Measurements from ENCODE around the gene PEA15. TPM values are rescaled to one million over a fixed set of nuclear protein-coding genes. Genes with fewer than 3 reads are reported as not detected.

The PEA15 gene
- total RNA-seq, 1 donor from 2014 or later: 57.8 TPM

DNA sequence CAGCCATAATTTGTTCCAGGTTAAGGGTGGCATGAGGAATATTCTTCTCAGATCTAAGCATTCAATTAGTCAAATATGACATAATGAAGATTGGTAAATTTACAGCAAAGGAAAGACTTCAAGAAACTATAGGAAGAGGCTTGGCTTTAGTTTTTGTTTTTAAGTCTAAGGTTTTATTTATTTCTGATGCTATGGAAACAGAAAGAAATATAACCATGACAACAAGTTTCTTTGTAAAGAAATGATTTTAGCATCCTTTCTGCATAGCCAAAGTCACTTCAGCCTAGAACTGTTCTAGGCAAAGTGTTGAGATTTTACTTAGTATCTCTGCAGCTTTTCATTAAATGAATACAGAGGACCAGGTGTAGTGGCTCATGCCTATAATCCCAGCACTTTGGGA is 27.7 kb downstream of the PEA15 start:
- no peak overlapping the region for H3K4me3 ChIP-seq (ENCODE audit: low read depth, low read length)
- DNase-seq (ENCODE audit: low read depth): no peak
- TF ChIP-seq, protein P1, sequence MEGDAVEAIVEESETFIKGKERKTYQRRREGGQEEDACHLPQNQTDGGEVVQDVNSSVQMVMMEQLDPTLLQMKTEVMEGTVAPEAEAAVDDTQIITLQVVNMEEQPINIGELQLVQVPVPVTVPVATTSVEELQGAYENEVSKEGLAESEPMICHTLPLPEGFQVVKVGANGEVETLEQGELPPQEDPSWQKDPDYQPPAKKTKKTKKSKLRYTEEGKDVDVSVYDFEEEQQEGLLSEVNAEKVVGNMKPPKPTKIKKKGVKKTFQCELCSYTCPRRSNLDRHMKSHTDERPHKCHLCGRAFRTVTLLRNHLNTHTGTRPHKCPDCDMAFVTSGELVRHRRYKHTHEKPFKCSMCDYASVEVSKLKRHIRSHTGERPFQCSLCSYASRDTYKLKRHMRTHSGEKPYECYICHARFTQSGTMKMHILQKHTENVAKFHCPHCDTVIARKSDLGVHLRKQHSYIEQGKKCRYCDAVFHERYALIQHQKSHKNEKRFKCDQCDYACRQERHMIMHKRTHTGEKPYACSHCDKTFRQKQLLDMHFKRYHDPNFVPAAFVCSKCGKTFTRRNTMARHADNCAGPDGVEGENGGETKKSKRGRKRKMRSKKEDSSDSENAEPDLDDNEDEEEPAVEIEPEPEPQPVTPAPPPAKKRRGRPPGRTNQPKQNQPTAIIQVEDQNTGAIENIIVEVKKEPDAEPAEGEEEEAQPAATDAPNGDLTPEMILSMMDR (conservative IDR thresholded peaks at IDR 0.05; ENCODE audit: low read depth, low read length): no peak

DNA sequence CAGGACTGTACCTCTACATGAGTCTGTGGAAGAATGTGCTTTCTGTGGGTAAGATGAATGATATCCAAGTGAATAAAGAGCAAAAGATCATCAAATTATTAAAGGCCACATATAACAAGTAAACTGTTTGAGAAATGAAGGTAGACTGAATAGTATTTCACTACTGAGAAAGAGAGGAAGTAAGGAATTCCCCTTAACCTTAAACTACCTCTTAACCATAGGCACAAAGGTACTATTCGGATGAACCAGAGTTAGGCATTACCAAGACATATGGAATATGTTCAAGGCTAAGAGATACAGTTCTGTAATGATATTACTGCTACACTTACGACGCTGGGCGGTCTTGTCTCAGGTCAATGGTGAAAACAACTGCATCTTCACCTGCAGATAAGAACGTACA is 31.6 kb downstream of the PEA15 start:
- DNase-seq (ENCODE audit: low read depth): no peak
- TF ChIP-seq, protein P1 (conservative IDR thresholded peaks at IDR 0.05; ENCODE audit: low read depth, low read length): no peak

DNA sequence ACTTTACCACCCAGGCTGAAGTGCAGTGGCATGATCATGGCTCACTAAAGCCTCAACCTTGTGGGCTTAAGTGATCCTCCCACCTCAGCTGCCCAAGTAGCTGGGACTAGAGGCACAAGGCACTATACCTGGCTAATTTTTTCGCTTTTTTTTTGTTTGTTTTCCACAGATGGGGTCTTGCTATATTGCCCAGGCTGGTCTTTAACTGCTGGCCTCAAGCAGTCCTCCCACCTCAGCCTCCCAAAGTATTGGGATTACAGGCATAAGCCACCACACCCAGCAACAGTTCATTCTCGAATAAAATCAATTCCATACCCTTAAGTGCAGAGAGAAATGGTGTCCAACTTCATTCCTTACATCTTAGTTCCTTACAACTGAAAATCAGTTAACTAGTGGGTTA is 32.4 kb downstream of the PEA15 start:
- DNase-seq (ENCODE audit: low read depth): no peak
- TF ChIP-seq, protein P1 (conservative IDR thresholded peaks at IDR 0.05; ENCODE audit: low read depth, low read length): no peak
- H3K4me3 ChIP-seq (ENCODE audit: low read depth, low read length): no peak overlapping the region

More for the DNA sequence above, 31.6 kb downstream of the PEA15 start:
- no peak overlapping the region for H3K4me3 ChIP-seq (ENCODE audit: low read depth, low read length)

DNA sequence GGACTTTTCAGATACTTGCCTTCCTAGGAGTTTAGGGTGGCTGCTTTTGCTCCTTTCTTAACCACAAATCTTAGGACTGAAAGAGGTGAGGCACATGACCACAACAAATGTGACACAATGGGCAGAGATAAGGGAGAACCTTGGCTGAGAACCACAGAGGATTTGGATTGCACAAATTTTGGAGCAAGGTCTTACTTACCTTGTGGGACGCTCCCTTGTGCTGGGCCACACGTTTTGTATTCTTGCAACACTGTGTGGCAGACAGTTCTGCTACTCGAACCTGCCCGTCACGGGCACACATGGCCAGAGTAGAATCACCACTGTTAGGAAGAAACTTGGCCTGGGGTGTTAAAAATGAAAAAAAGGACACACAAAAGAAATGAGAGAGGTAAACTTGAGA is 33.2 kb downstream of the PEA15 start:
- no peak overlapping the region for H3K4me3 ChIP-seq (ENCODE audit: low read depth, low read length)
- DNase-seq (ENCODE audit: low read depth): no peak
- TF ChIP-seq, protein P1 (conservative IDR thresholded peaks at IDR 0.05; ENCODE audit: low read depth, low read length): no peak

DNA sequence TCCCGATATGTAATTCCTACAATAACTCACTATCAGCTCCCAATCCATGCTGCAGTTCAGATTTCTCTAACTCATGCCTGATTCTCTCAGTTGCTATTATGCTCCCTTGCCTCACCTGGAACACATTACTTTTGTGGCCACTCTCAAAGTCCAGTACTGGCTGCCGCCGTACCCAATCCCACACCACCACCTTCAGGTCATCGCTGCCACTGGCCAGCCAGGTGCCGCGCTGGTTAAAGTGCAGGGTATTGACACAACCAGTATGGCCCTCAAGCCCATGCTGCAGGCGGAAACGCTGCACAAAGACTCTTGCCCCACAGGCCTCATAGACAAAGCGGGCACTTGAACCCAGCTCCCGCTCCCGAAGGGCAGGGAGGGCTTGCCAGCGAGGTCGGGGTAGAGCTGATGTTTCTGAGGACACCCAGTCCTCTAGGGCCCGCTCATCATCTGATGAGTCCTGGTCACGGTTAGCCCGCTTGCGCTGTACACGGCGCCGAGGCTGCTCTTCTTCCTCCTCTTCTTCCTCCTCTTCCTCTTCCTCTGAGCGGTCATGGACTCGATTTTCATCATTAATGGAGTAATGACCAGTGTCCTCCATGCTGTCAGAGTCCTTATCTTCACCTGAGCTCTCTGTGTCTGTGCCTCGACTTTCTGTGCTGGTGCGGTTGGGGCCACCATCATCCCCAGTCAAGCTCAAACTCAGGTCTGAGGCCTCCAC is 34.6 kb downstream of the PEA15 start:
- DNase-seq (ENCODE audit: low read depth): no peak
- TF ChIP-seq, protein P1 (conservative IDR thresholded peaks at IDR 0.05; ENCODE audit: low read depth, low read length): no peak
- H3K4me3 ChIP-seq (ENCODE audit: low read depth, low read length): no peak overlapping the region

DNA sequence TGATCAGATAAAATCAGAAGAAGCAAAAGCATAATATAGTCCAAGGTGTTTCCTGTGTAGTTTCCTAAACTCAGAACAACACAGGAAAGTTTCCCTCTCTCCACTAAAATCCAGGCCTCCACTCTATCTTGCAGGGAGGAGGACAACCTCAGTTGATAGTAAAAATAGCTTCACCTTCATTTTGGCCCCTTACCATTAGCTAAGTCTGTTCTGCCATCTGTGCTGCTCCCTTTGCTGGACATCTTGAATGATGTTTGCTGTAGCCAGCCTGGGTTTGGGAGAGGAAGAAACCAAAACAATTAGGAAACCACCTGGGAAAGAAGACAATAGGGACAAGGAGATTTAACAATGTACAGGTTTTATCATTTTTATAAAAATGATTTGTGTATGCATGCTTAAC is 38.6 kb downstream of the PEA15 start:
- no peak overlapping the region for H3K4me3 ChIP-seq (ENCODE audit: low read depth, low read length)
- TF ChIP-seq, protein P1 (conservative IDR thresholded peaks at IDR 0.05; ENCODE audit: low read depth, low read length): no peak
- no peak for DNase-seq (ENCODE audit: low read depth)

DNA sequence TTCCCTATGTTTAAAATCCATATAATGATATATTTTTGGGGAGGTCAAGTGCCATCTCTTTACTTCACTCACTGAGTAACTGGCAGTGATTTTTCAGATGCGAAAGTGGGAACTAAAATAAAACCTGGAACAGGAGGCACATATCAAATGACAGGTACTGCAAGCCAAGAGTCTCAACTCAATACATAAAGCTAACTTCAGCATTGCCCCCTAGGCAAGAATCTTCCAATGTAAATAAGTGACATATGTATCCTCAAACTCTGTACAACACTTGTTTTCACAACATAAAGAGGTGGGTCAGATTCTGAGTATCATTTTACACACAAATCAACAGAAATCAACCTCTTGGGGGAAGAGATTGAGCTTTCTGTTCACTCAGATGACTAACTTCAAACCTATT is 39.0 kb downstream of the PEA15 start:
- no peak overlapping the region for H3K4me3 ChIP-seq (ENCODE audit: low read depth, low read length)
- no peak for DNase-seq (ENCODE audit: low read depth)
- TF ChIP-seq, protein P1 (conservative IDR thresholded peaks at IDR 0.05; ENCODE audit: low read depth, low read length): no peak
